ENCODE data around the gene ZDHHC11B. TPM values are rescaled to one million over a fixed set of nuclear protein-coding genes. Genes with fewer than 3 reads are reported as not detected.
"Not testable (repeated sequence)": the region's sequence is repeated elsewhere in the genome, so short reads cannot be mapped to it uniquely, and the experiment has no call there.

Gene ZDHHC11B
- total RNA-seq, 8 experiments from 2014 or later: 0.24 to 8.6 (median 3.3) TPM; not detected in 1

- H3K4me3 ChIP-seq; H3K27ac ChIP-seq; in situ Hi-C loops (cut with MboI; ENCODE audit: low pct_unique_long_range_greater_than_20kb in 2 of 9, low sequenced_read_pairs in 9 of 9, unreplicated experiment in 9 of 9); H3K4me1 ChIP-seq (replicated peaks in 1 of 2): not testable (repeated sequence)
- WGBS, 10 experiments: no CpG with 5 or more reads among the region's 31 CpGs
- ATAC-seq (replicated peaks in 6 of 8): peak in 1 of 8 experiments; percentile 16
Measured at GRCh38 chr5:771841-772546, 12.5 kb downstream of the ZDHHC11B start.

- ATAC-seq (replicated peaks in 6 of 8); in situ Hi-C loops (cut with MboI; ENCODE audit: low pct_unique_long_range_greater_than_20kb in 2 of 9, low sequenced_read_pairs in 9 of 9, unreplicated experiment in 9 of 9); H3K4me1 ChIP-seq (replicated peaks in 1 of 2); H3K4me3 ChIP-seq; H3K27ac ChIP-seq: not testable (repeated sequence)
- WGBS, 10 experiments: 0 to 100% (median 43%) methylated on average over 1 to 4 of the region's 19 CpGs; no CpG with 5 or more reads in 7 of the 10 experiments
Measured at GRCh38 chr5:771087-771781, 13.3 kb downstream of the ZDHHC11B start.

GRCh38 chr5:770585-770984 is 13.9 kb downstream of the ZDHHC11B start:
- no CpG with 5 or more reads among the region's 10 CpGs for WGBS, 10 experiments
- ATAC-seq (replicated peaks in 6 of 8): peak in 1 of 8 experiments; percentile 10
- H3K27ac ChIP-seq; H3K4me1 ChIP-seq (replicated peaks in 1 of 2); in situ Hi-C loops (cut with MboI; ENCODE audit: low pct_unique_long_range_greater_than_20kb in 2 of 9, low sequenced_read_pairs in 9 of 9, unreplicated experiment in 9 of 9); H3K4me3 ChIP-seq: not testable (repeated sequence)

GRCh38 chr5:769485-770145 is 14.9 kb downstream of the ZDHHC11B start:
- H3K4me3 ChIP-seq; H3K4me1 ChIP-seq (replicated peaks in 1 of 2); ATAC-seq (replicated peaks in 6 of 8); in situ Hi-C loops (cut with MboI; ENCODE audit: low pct_unique_long_range_greater_than_20kb in 2 of 9, low sequenced_read_pairs in 9 of 9, unreplicated experiment in 9 of 9); H3K27ac ChIP-seq: not testable (repeated sequence)
- WGBS, 10 experiments: 3 to 100% (median 21%) methylated on average over 2 to 6 of the region's 29 CpGs; no CpG with 5 or more reads in 7 of the 10 experiments

GRCh38 chr5:766666-767431 is 17.7 kb downstream of the ZDHHC11B start:
- in situ Hi-C loops (cut with MboI; ENCODE audit: low pct_unique_long_range_greater_than_20kb in 2 of 9, low sequenced_read_pairs in 9 of 9, unreplicated experiment in 9 of 9): no loop called here
- H3K4me1 ChIP-seq (replicated peaks in 1 of 2): no peaks in the 10 kb centered on the region
- 45 to 92% (median 66%) methylated on average over 1 to 24 of the region's 32 CpGs; no CpG with 5 or more reads in 3 of the 10 experiments for WGBS, 10 experiments
- ATAC-seq (replicated peaks in 6 of 8): no peak
- H3K27ac ChIP-seq: no peak overlapping the region
- no peak overlapping the region for H3K4me3 ChIP-seq

GRCh38 chr5:765948-766631 is 18.4 kb downstream of the ZDHHC11B start:
- ATAC-seq (replicated peaks in 6 of 8): no peak

GRCh38 chr5:763998-764781 is 20.3 kb downstream of the ZDHHC11B start:
- no peak overlapping the region for H3K4me3 ChIP-seq
- WGBS, 10 experiments: 68 to 100% (median 90%) methylated on average over 1 to 24 of the region's 31 CpGs; no CpG with 5 or more reads in 5 of the 10 experiments
- ATAC-seq (replicated peaks in 6 of 8): no peak
- in situ Hi-C loops (cut with MboI; ENCODE audit: low pct_unique_long_range_greater_than_20kb in 2 of 9, low sequenced_read_pairs in 9 of 9, unreplicated experiment in 9 of 9): no loop called here
- H3K4me1 ChIP-seq (replicated peaks in 1 of 2): peaks cover 3 to 5% of the 10 kb centered on the region in 2 donors
- no peak overlapping the region for H3K27ac ChIP-seq

More at GRCh38 chr5:765948-766631, 18.4 kb downstream of the ZDHHC11B start:
- in situ Hi-C loops (cut with MboI; ENCODE audit: low pct_unique_long_range_greater_than_20kb in 2 of 9, low sequenced_read_pairs in 9 of 9, unreplicated experiment in 9 of 9): no loop called here
- WGBS, 10 experiments: 65 to 100% (median 86%) methylated on average over 1 to 17 of the region's 18 CpGs; no CpG with 5 or more reads in 5 of the 10 experiments
- Histone ChIP-seq H3K4me1 (replicated peaks in 1 of 2) (no peaks in the 10 kb centered on the region), H3K4me3 (no peak overlapping the region), H3K27ac (no peak overlapping the region)

- WGBS, 10 experiments: 9 to 90% (median 66%) methylated on average over 1 to 5 of the region's 5 CpGs
- in situ Hi-C loops (cut with MboI; ENCODE audit: low pct_unique_long_range_greater_than_20kb in 2 of 9, low sequenced_read_pairs in 9 of 9, unreplicated experiment in 9 of 9): no loop called here
- Histone ChIP-seq H3K4me1 (replicated peaks in 1 of 2) (peaks cover 11 to 13% of the 10 kb centered on the region in 2 donors), H3K4me3 (no peak overlapping the region), H3K27ac (no peak overlapping the region)
- ATAC-seq (replicated peaks in 6 of 8): no peak
Measured at GRCh38 chr5:763397-763796, 21.1 kb downstream of the ZDHHC11B start.

GRCh38 chr5:762996-763395 is 21.5 kb downstream of the ZDHHC11B start:
- 51 to 100% (median 90%) methylated on average over 2 to 8 of the region's 8 CpGs; no CpG with 5 or more reads in 1 of the 10 experiments for WGBS, 10 experiments

GRCh38 chr5:761854-762710 is 22.4 kb downstream of the ZDHHC11B start:
- 50 to 100% (median 84%) methylated on average over 1 to 5 of the region's 8 CpGs; no CpG with 5 or more reads in 4 of the 10 experiments for WGBS, 10 experiments

More at GRCh38 chr5:762996-763395, 21.5 kb downstream of the ZDHHC11B start:
- H3K4me3 ChIP-seq; ATAC-seq (replicated peaks in 6 of 8); H3K27ac ChIP-seq; in situ Hi-C loops (cut with MboI; ENCODE audit: low pct_unique_long_range_greater_than_20kb in 2 of 9, low sequenced_read_pairs in 9 of 9, unreplicated experiment in 9 of 9): not testable (repeated sequence)
- H3K4me1 ChIP-seq (replicated peaks in 1 of 2): peaks cover 15 to 17% of the 10 kb centered on the region in 2 donors

More at GRCh38 chr5:761854-762710, 22.4 kb downstream of the ZDHHC11B start:
- ATAC-seq (replicated peaks in 6 of 8): peak in 3 of 8 experiments; percentile 28 to 61 (median 50)
- H3K4me1 ChIP-seq (replicated peaks in 1 of 2): peaks cover 24 to 26% of the 10 kb centered on the region in 2 donors
- H3K4me3 ChIP-seq: no peak overlapping the region
- in situ Hi-C loops (cut with MboI; ENCODE audit: low pct_unique_long_range_greater_than_20kb in 2 of 9, low sequenced_read_pairs in 9 of 9, unreplicated experiment in 9 of 9): no loop called here
- H3K27ac ChIP-seq: no peak overlapping the region
